H1 (cell line): Measurements from ENCODE around the gene CAPZA2. TPM values are rescaled to one million over a fixed set of nuclear protein-coding genes. Genes with fewer than 3 reads are reported as not detected.

Experiments used
- CTCF ChIA-PET: fragments of 300-600 bp; sonication (Branson Sonifier 250); formaldehyde crosslinking; loops from one replicate; lab custom pipeline; 2021; ENCODE audit not compliant: partially characterized antibody; lab: Charles Lee
- POLR2A ChIA-PET: fragments of 300-600 bp; sonication (Branson Sonifier 250); formaldehyde crosslinking; loops from one replicate; lab custom pipeline; 2021; ENCODE audit warnings: inconsistent platforms; ENCODE audit not compliant: partially characterized antibody; lab: Charles Lee
- DNase-seq, 2 experiments: peaks; one replicate each; pipeline versions ENCODE4 v3.0.0 to v3.0.0-alpha.2; 2010 to 2022; ENCODE audit warnings: low spot score in 2 of 2, low read depth in 1 of 2, mixed read lengths in 1 of 2
- FAIRE-seq: peaks from 2 replicates; lab custom pipeline; 2011; peaks lifted over from hg19 to GRCh38; lab: Jason Lieb, UNC
- H2AFZ ChIP-seq: 2 replicates; pipeline ENCODE4 v1.8.1; 2012; ENCODE audit warnings: low read length, inconsistent platforms
- H2AK5ac ChIP-seq: 2 replicates; pipeline ENCODE4 v1.6.1; 2013; ENCODE audit warnings: low read depth, low read length
- H2BK120ac ChIP-seq: replicated peaks from 2 replicates; pipeline ENCODE3; 2013; ENCODE audit warnings: low read depth, low read length, inconsistent platforms
- H2BK12ac ChIP-seq: 2 replicates; pipeline ENCODE4 v1.6.1; 2013; ENCODE audit warnings: low read depth, low read length
- H2BK15ac ChIP-seq: 2 replicates; pipeline ENCODE4 v1.6.1; 2013; ENCODE audit warnings: low read length
- H2BK20ac ChIP-seq: 2 replicates; pipeline ENCODE4 v1.6.1; 2013; ENCODE audit warnings: low read length
- H2BK5ac ChIP-seq: 2 replicates; pipeline ENCODE4 v1.6.1; 2013; ENCODE audit warnings: low read depth, low read length
- H3K14ac ChIP-seq: 2 replicates; pipeline ENCODE4 v1.6.1; 2013; ENCODE audit warnings: inconsistent platforms; ENCODE audit not compliant: insufficient read length
- H3K18ac ChIP-seq: 2 replicates; pipeline ENCODE4 v1.6.1; 2013; ENCODE audit warnings: low read length; ENCODE audit errors: extremely low read depth
- H3K23ac ChIP-seq: 2 replicates; pipeline ENCODE4 v1.6.1; 2013; ENCODE audit warnings: inconsistent platforms; ENCODE audit not compliant: insufficient read length
- H3K23me2 ChIP-seq: 2 replicates; pipeline ENCODE4 v1.6.1; 2013; ENCODE audit warnings: low read depth, low read length
- H3K27ac ChIP-seq: 2 replicates; pipeline ENCODE4 v1.6.1; 2011; ENCODE audit warnings: low read depth, low read length, inconsistent platforms
- H3K27me3 ChIP-seq, 4 experiments: replicated peaks in 1 of 4; 1 replicate in 1 of 4; 2 replicates in 3 of 4; pipeline versions ENCODE4 v1.6.1 to v1.8.1; 2011 to 2013; ENCODE audit warnings: low read length in 3 of 4, mild to moderate bottlenecking in 3 of 4, inconsistent platforms in 2 of 4, mixed read lengths in 2 of 4, moderate library complexity in 1 of 4; ENCODE audit not compliant: control insufficient read depth in 3 of 4, insufficient read depth in 3 of 4; ENCODE audit errors: extremely low read depth in 1 of 4
- H3K36me3 ChIP-seq, 4 experiments: 2 replicates each; pipeline versions ENCODE4 v1.6.1 to v1.8.1; 2011 to 2013; ENCODE audit warnings: mild to moderate bottlenecking in 4 of 4, low read length in 3 of 4, moderate library complexity in 2 of 4, control low read depth in 1 of 4, inconsistent platforms in 1 of 4; ENCODE audit not compliant: insufficient read depth in 4 of 4, control insufficient read depth in 2 of 4
- H3K4ac ChIP-seq: replicated peaks from 2 replicates; pipeline ENCODE3; 2013; ENCODE audit warnings: low read length, low read depth, mixed read lengths, inconsistent platforms; ENCODE audit not compliant: insufficient read length
- H3K4me1 ChIP-seq, 4 experiments: replicated peaks in 1 of 4; 1 replicate in 1 of 4; 2 replicates in 3 of 4; pipeline versions ENCODE4 v1.6.1 to v1.8.1; 2011 to 2013; ENCODE audit warnings: low read length in 3 of 4, inconsistent platforms in 2 of 4, mixed read lengths in 1 of 4; ENCODE audit not compliant: insufficient read depth in 4 of 4, control insufficient read depth in 3 of 4
- H3K4me2 ChIP-seq, 2 experiments: 2 replicates each; pipeline versions ENCODE4 v1.6.1 to v1.8.1; 2011 to 2013; ENCODE audit warnings: low read depth in 2 of 2, low read length in 2 of 2, control low read depth in 1 of 2, inconsistent platforms in 1 of 2, mild to moderate bottlenecking in 1 of 2; ENCODE audit not compliant: insufficient read depth in 1 of 2
- H3K4me3 ChIP-seq, 4 experiments: fragments of 200-600, 300-600 bp in 1 of 4; sonication (generic), shearing (Covaris generic), sonication (Bioruptor Twin) in 1 of 4; 2 replicates each; pipeline versions ENCODE4 v1.5.1 to v1.8.1; 2011 to 2016; ENCODE audit warnings: low read length in 4 of 4, low read depth in 3 of 4, control low read depth in 2 of 4, inconsistent platforms in 2 of 4, mild to moderate bottlenecking in 2 of 4, mixed read lengths in 1 of 4, moderate library complexity in 1 of 4; ENCODE audit not compliant: insufficient read depth in 2 of 4; ENCODE audit errors: extremely low read depth in 1 of 4
- H3K56ac ChIP-seq: replicated peaks from 2 replicates; pipeline ENCODE3; 2013; ENCODE audit warnings: low read depth, mild to moderate bottlenecking, mixed read lengths, low read length, inconsistent platforms; ENCODE audit not compliant: insufficient read length
- H3K79me1 ChIP-seq: 2 replicates; pipeline ENCODE4 v1.6.1; 2013; ENCODE audit warnings: low read depth, low read length, control low read depth
- H3K79me2 ChIP-seq, 2 experiments: 2 replicates each; pipeline versions ENCODE4 v1.6.1 to v1.8.1; 2012 to 2013; ENCODE audit warnings: low read length in 2 of 2, mild to moderate bottlenecking in 2 of 2, inconsistent platforms in 1 of 2; ENCODE audit not compliant: insufficient read depth in 2 of 2, control insufficient read depth in 1 of 2
- H3K9ac ChIP-seq, 4 experiments: replicated peaks in 1 of 4; 1 replicate in 1 of 4; 2 replicates in 3 of 4; pipeline versions ENCODE4 v1.6.1 to v1.8.1; 2011 to 2013; ENCODE audit warnings: low read depth in 3 of 4, low read length in 3 of 4, control low read depth in 2 of 4, mild to moderate bottlenecking in 2 of 4, moderate library complexity in 2 of 4, inconsistent platforms in 1 of 4; ENCODE audit errors: extremely low read depth in 1 of 4
- H3K9me3 ChIP-seq, 2 experiments: 2 replicates each; pipeline versions ENCODE4 v1.6.1 to v1.8.1; 2012 to 2013; ENCODE audit warnings: mild to moderate bottlenecking in 2 of 2, moderate library complexity in 2 of 2, control low read depth in 1 of 2, inconsistent platforms in 1 of 2, low read depth in 1 of 2, low read length in 1 of 2, mixed read lengths in 1 of 2; ENCODE audit not compliant: insufficient read depth in 2 of 2
- H4K20me1 ChIP-seq, 2 experiments: replicated peaks in 1 of 2; 2 replicates each; pipeline versions ENCODE3 to v1.8.1; 2011 to 2013; ENCODE audit warnings: inconsistent platforms in 2 of 2, low read length in 2 of 2, mild to moderate bottlenecking in 1 of 2; ENCODE audit not compliant: insufficient read depth in 2 of 2, control insufficient read depth in 1 of 2
- H4K5ac ChIP-seq: 2 replicates; pipeline ENCODE4 v1.6.1; 2013; ENCODE audit warnings: low read length, low read depth, mixed read lengths, inconsistent platforms; ENCODE audit not compliant: insufficient read length
- H4K8ac ChIP-seq: 2 replicates; pipeline ENCODE4 v1.8.0; 2013; ENCODE audit warnings: mild to moderate bottlenecking, moderate library complexity, low read length, inconsistent platforms; ENCODE audit not compliant: insufficient read depth; ENCODE audit errors: extremely low read depth
- H4K91ac ChIP-seq: replicated peaks from 2 replicates; pipeline ENCODE3; 2013; ENCODE audit warnings: low read length, mixed read lengths, inconsistent platforms; ENCODE audit not compliant: insufficient read length
- ASH2L ChIP-seq: fragments of 200-600, 300-600 bp; sonication (generic); IDR thresholded peaks from one replicate; pipeline ENCODE4 v1.7.1; 2017; ENCODE audit warnings: low read length
- ATF3 ChIP-seq: IDR thresholded peaks from 2 replicates; pipeline ENCODE4 v1.6.1; 2011; ENCODE audit warnings: low read depth, mild to moderate bottlenecking, low read length; ENCODE audit not compliant: insufficient read depth
- BACH1 ChIP-seq: IDR thresholded peaks from 2 replicates; pipeline ENCODE4 v1.6.1; 2012; ENCODE audit warnings: low read length, improper control_type of control experiment
- EZH2 ChIP-seq: fragments of 200-600 bp; sonication (generic); IDR thresholded peaks from 2 replicates; pipeline ENCODE4 v1.7.1; 2012; ENCODE audit warnings: low read depth, mild to moderate bottlenecking, moderate library complexity, low read length, inconsistent platforms; ENCODE audit not compliant: severe bottlenecking
- KDM1A ChIP-seq: fragments of 200-600, 300-600 bp; sonication (generic); IDR thresholded peaks from 2 replicates; pipeline ENCODE4 v1.7.1; 2016; ENCODE audit warnings: mild to moderate bottlenecking, low read length, borderline replicate concordance
- PHF8 ChIP-seq: fragments of 200-600 bp; sonication (generic); conservative IDR thresholded peaks from 2 replicates; pipeline ENCODE4 v1.7.1; 2012; ENCODE audit warnings: low read depth, mild to moderate bottlenecking, inconsistent platforms, low read length, moderate library complexity
- POLR2AphosphoS5 ChIP-seq: IDR thresholded peaks from 2 replicates; pipeline ENCODE4 v1.6.1; 2011; ENCODE audit warnings: low read depth, low read length
- RFX5 ChIP-seq: IDR thresholded peaks from 2 replicates; pipeline ENCODE4 v1.6.1; 2011; ENCODE audit warnings: low read depth, low read length, improper control_type of control experiment, borderline replicate concordance
- RNF2 ChIP-seq: fragments of 200-900, 300-1000 bp; sonication (generic); IDR thresholded peaks from 2 replicates; pipeline ENCODE4 v1.7.1; 2016; ENCODE audit warnings: borderline replicate concordance, low read depth, mild to moderate bottlenecking, antibody characterized with exemption, low read length; ENCODE audit not compliant: poor library complexity, severe bottlenecking; ENCODE audit errors: missing control alignments
- SIN3A ChIP-seq, 2 experiments: IDR thresholded peaks in 1 of 2; conservative IDR thresholded peaks in 1 of 2; 2 replicates each; pipeline ENCODE4 v1.6.1; 2011 to 2012; ENCODE audit warnings: low read length in 2 of 2, improper control_type of control experiment in 1 of 2, low read depth in 1 of 2, mild to moderate bottlenecking in 1 of 2
- SIX5 ChIP-seq: IDR thresholded peaks from 2 replicates; pipeline ENCODE4 v1.6.1; 2011; ENCODE audit warnings: mild to moderate bottlenecking, low read depth, low read length
- SUZ12 ChIP-seq: fragments of 200-600 bp; sonication (generic); IDR thresholded peaks from 2 replicates; pipeline ENCODE4 v1.6.1; 2012; ENCODE audit warnings: mild to moderate bottlenecking, inconsistent platforms, low read length, moderate library complexity, mixed read lengths
- TAF1 ChIP-seq: IDR thresholded peaks from 2 replicates; pipeline ENCODE4 v1.6.1; 2011; ENCODE audit warnings: mild to moderate bottlenecking, low read depth, low read length
- TAF7 ChIP-seq: optimal IDR thresholded peaks from 2 replicates; pipeline ENCODE3; 2011; ENCODE audit warnings: low read depth, mild to moderate bottlenecking, inconsistent platforms, low read length, moderate library complexity, borderline replicate concordance
- WGBS, 2 experiments: shearing (Covaris generic) in 1 of 2; methylation state at CpG; one replicate each; pipeline versions ENCODE4 v1.1.6 to v1.1.7; 2013 to 2015; ENCODE audit warnings: low lambda C conversion rate in 2 of 2, mixed read lengths in 2 of 2, inconsistent platforms in 1 of 2, low coverage in 1 of 2, missing lambda C conversion rate in 1 of 2; ENCODE audit not compliant: insufficient replicate concordance in 2 of 2, insufficient coverage in 1 of 2, insufficient read length in 1 of 2; ENCODE audit errors: extremely low coverage in 1 of 2, missing lambda C conversion rate in 1 of 2; 5-methylcytosine and 5-hydroxymethylcytosine counted together
- polyA plus RNA-seq, 7 experiments: library from polyadenylated mRNA; depleted of rRNA in 3 of 7; stranded (reverse) in 5 of 7; unstranded in 2 of 7; fragments of >200 nt in 5 of 7; fragments of 200-250 nt in 2 of 7; gene quantifications; 1 replicate in 5 of 7; 2 replicates in 1 of 7; 4 replicates in 1 of 7; pipeline versions ENCODE4 v1.2.1 to v1.2.3, GENCODE V29; 2011 to 2013; ENCODE audit warnings: missing spikeins in 2 of 7, mixed read lengths in 2 of 7
- total RNA-seq: library from RNA; stranded (reverse); fragmentation: NEBNext Ultra II Directional; extraction: Animal tissue kit (Norgen Biotek cat#: 25700); gene quantifications from 2 replicates; pipeline ENCODE4 v1.2.1, GENCODE V29; 2021

Gene CAPZA2
- total and polyA plus RNA-seq, 2 of the 8 experiments (the other 6 are each of a cell fraction or from before 2014, with no cell fraction given), result 33.2 to 145 TPM

GRCh38 chr7:116843378-116843777 is 19.0 kb upstream of the CAPZA2 start:
- Histone ChIP-seq H3K4ac (no peak overlapping the region), H2BK20ac (no peak overlapping the region), H4K5ac (no peak overlapping the region), H2BK120ac (no peak overlapping the region), H4K20me1 (no peaks in the 10 kb centered on the region), H3K18ac (no peak overlapping the region), H3K79me1 (no peaks in the 10 kb centered on the region), H3K56ac (no peak overlapping the region), H3K23ac (no peak overlapping the region), H4K8ac (no peak overlapping the region), H2BK15ac (no peak overlapping the region), H2AFZ (no peak overlapping the region), H3K36me3 (no peaks in the 10 kb centered on the region), H3K4me1 (no peaks in the 10 kb centered on the region), H3K4me3 (no peak overlapping the region), H3K9me3 (no peaks in the 10 kb centered on the region), H2BK5ac (no peak overlapping the region), H3K14ac (no peak overlapping the region), H3K9ac (no peak overlapping the region), H3K79me2 (no peaks in the 10 kb centered on the region), H2AK5ac (no peak overlapping the region), H3K23me2 (no peaks in the 10 kb centered on the region), H3K27me3 (no peaks in the 10 kb centered on the region), H4K91ac (no peak overlapping the region), H3K4me2 (no peak overlapping the region), H2BK12ac (no peak overlapping the region), H3K27ac (no peak overlapping the region)
- WGBS, 2 experiments, result 93% methylated on average over 4 of the region's 4 CpGs; no CpG with 5 or more reads in 1 of the 2 experiments
- DNase-seq (no peak), FAIRE-seq (no peak)
- CTCF ChIA-PET, result no interaction called here
- POLR2A ChIA-PET, result no interaction called here
- TF ChIP-seq POLR2AphosphoS5 (no peak), ASH2L (no peak), EZH2 (no peak), SIX5 (no peak), KDM1A (no peak), RFX5 (no peak), TAF7 (no peak), SUZ12 (no peak), PHF8 (no peak), SIN3A (conservative IDR thresholded peaks at IDR 0.05 in 1 of 2, IDR thresholded peaks at IDR 0.05 in 1 of 2; ENCODE audit: low read depth in 1 of 2, low read length in 2 of 2) (no peak), ATF3 (no peak), RNF2 (no peak), BACH1 (no peak), TAF1 (no peak)
